B cell (primary cell): ENCODE data around the gene MYO9B.

Experiments used
- EZH2 ChIP-seq: IDR thresholded peaks from 2 replicates; pipeline ENCODE4 v1.6.1; 2012; ENCODE audit warnings: borderline replicate concordance, low read depth, mild to moderate bottlenecking, moderate library complexity, low read length; ENCODE audit not compliant: insufficient read depth, poor library complexity, severe bottlenecking
- TF ChIP-seq, protein P1 (sequence below): fragments of 200-600 bp; IDR thresholded peaks from one replicate; pipeline ENCODE4 v1.8.0; 2022; ENCODE audit warnings: antibody characterized with exemption, mild to moderate bottlenecking

DNA sequence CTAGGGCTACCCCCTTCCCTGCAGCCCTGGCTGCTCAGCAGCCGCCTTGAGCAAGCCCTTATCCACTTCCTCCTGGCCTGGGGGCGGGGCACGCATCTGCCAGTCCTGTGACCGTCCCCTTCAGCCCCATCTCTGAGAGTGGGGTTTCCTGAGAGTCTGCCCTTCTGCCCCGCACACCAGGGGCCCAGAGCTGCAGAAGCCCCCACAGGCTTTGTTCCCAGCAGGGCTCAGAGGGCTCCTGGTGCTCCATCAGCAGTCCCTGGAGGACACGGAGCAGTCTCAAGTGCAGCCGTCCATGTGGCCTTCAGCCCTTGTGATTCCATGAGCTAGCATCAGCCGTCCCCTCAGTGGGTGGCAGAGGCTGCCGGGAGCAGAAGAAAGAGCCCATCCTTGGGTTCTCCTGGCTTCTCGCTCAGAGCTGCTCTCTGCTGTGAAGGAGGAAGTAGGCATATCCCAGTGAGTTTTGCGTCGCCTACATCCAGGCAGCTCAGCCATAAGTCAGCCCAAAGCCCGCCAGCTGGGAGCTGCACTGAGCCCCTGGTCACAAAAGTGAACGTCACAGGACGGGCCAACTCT lies 16.3 kb downstream of the MYO9B start:
- TF ChIP-seq, protein P1, sequence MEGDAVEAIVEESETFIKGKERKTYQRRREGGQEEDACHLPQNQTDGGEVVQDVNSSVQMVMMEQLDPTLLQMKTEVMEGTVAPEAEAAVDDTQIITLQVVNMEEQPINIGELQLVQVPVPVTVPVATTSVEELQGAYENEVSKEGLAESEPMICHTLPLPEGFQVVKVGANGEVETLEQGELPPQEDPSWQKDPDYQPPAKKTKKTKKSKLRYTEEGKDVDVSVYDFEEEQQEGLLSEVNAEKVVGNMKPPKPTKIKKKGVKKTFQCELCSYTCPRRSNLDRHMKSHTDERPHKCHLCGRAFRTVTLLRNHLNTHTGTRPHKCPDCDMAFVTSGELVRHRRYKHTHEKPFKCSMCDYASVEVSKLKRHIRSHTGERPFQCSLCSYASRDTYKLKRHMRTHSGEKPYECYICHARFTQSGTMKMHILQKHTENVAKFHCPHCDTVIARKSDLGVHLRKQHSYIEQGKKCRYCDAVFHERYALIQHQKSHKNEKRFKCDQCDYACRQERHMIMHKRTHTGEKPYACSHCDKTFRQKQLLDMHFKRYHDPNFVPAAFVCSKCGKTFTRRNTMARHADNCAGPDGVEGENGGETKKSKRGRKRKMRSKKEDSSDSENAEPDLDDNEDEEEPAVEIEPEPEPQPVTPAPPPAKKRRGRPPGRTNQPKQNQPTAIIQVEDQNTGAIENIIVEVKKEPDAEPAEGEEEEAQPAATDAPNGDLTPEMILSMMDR, result no peak
- TF ChIP-seq EZH2, result no peak
